Endometrium (tissue), 2 donors: ENCODE measurements around the gene MDM4.

ENCODE experiments used
- FAIRE-seq: peaks from 2 replicates; lab custom pipeline; 2012; peaks lifted over from hg19 to GRCh38; lab: Jason Lieb, UNC
- donor health status: control.
- donor health status: control.

Gene MDM4

DNA sequence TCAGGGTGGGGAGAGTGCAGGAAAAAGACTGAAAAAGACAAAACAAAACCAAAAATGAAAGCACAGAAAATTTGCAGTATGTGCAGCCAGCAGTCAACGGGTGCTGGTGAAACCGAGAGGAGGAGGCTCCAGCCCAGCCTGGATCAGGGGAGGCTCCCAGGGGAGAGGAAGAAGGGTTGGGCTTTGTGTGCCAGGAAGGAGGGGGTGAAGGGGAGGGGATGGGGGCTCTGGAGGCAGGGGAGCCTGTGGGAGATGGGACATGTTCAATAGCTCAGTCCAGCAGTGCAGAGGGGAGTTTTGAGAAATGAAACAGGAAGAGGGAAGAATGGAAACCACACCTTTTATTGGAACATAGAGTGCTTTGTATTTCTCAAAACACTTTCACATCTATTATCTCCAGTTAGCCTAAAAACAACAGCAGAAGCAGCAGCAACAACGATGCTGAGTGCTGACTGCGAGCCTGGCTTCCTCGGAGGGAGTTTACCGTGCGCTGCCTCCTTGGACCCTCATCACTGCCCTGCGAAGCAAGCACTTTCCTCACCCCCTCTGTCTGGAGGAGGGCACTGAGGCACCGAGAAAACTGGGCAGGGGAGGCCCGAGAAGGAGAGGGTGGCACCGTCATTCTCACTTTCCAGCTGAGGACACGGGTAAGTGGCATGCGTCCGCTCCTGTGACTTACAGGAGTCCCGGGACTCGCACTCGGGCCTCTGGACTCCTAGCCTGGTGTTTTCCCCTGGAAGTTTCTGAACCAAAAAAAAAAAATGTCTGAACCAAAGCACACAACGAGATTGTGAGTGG lies 62.9 kb downstream of the MDM4 start:
- no peak for FAIRE-seq

DNA sequence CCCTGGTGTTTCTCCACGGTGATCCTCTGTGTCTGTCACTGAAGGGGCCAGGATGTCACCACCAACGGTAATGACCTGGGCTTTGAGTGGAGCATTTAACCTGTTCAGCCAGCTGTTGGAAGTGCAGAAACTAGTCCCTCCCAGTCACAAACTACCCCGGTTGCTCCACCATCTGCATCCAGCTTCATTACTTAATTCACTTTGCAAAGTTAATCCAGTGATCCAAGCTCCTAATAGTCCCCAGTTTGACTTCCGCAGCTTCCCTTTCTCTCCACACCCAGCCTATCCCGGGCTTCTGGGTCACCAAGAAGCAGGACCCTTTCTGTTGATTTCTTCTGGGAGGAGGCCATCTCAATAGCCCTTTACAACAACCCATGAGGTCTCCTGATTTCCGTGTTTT lies 63.5 kb downstream of the MDM4 start:
- FAIRE-seq: no peak

DNA sequence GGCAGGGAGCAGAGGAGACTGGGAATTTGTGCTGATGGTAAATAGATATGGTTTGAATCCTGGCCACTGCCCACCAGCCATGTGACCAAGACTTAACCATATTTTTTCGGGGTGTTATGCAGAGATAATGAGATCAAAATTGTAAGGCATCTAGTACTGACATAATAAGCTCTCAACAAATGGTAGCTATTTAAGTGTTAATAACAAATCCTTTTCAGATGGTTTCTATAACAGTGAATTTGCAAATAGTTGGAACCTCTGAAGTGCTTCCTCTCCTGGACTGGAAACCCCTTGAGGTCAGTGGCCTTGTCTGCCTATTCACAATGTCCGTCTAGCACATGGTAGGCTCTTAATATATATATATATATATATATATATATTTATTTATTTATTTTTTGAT lies 64.7 kb downstream of the MDM4 start:
- FAIRE-seq: no peak

DNA sequence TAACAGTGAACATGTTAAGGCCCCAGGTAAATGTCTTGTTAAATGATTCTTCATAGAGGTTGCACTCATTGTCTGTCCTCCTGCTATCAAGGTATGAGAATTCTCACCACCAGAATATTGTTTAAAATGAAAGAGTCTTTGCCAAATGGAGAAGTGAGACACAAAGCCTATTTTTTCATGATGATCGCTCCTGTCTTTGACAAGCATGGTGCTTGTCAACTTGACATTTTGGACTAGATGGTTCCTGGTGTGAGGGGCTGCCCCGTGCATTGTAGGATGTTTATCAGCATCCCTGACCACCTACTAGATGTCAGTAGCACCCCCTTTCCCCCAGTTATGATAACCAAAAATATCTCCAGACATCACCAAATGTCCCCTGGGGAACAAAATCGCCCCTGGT lies 65.6 kb downstream of the MDM4 start:
- FAIRE-seq: no peak

DNA sequence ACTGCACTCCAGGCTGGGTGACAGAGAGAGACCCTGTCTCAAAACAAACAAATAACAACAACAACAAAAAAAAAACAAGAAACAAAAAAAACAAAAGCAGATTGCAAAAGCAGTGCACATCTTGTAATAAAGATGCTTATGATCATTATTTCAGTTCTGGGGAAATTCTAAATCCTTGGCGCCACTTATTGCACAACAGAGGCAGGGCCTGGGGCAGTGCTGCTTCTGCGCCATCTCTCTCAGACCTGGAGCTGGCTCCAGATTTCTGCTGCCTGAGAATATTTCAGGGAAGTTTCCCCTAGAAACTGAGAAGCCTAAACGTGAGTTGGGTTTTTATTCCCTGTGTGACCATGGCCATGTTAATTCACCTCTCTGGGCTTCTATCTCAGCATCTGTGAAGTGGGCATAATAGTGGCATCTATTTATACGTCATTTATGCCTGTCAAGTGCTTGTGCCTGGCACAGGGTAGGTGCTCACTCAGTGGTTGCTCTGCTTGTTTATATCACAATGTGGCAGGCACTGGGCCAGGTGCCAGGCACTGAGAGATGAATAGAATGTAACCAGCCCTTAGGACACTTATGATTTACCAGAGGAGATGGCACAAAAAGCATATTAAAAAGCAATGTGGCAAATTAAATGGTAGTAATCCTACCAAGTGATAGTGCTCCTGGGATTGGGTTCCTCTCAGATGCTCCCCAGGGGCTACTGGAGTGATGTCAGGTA lies 67.9 kb downstream of the MDM4 start:
- FAIRE-seq: no peak

DNA sequence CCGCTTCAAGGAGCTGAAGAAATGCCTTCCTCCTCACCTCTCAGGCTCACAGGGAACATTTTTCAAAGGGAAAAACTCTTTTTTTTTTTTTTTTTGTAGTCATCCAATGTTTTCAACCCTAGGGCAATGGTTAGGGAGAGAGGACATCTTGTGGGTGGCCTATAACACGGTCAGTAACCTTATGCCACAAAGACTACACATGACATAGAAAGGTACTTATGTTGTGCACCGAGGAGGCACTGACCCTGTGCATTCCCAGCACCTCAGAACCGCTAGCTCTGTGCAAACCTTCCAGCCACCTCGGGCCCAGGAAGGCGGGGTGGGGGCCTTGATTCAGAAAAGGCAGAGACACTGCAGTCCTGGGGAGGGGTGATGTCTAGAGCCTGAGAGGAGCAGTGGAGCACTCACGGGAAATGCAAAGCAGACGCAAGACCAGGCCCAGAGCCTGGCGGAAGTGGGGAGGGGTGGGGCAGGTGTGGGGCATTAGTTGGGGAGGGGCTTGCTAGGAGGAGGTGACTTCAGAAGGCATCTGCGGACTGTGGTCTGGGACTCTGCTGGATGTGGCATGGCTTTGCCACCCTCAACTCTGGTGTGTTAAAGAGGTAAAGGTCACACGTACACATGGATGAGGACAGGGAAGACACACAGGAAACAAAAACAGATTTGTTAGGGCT lies 68.6 kb downstream of the MDM4 start:
- FAIRE-seq: no peak

DNA sequence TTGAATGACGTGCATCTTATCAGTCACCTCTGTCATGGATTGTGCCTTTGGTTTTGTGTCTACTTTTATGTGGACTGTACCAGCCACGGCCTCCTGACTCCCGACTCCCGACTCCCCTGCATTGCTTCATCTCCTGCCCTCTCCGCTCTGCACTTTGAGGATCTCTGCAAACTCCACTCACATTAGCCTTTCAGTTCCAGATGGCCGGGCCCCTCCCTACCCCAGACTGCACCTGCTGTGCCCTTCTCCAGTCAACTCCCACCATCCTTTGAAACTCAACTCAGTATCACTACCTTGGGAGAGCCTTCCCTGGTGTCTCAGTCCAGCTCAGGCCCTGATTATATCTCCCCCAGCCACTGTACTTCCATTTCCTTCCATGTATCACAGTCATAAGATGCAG lies 71.4 kb downstream of the MDM4 start:
- FAIRE-seq: no peak

DNA sequence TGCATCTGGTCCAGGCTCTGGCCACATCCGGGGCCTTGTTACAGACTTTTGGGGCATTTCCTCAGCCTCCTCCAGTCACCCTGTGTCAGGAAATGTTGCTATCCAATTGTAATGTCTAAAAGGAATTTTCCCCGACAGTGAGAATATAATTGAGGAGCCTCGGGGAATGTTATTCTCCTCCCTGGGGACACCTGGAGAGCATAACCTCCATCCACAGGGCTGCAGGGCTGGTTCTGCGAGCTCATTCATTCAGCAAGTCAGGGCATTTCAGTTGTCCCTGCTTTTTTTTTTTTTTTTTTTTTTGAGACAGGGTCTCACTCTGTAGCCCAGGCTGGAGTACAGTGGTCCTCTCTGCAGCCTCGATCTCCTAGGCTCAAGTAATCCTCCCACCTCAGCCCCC lies 72.6 kb downstream of the MDM4 start:
- FAIRE-seq: no peak

DNA sequence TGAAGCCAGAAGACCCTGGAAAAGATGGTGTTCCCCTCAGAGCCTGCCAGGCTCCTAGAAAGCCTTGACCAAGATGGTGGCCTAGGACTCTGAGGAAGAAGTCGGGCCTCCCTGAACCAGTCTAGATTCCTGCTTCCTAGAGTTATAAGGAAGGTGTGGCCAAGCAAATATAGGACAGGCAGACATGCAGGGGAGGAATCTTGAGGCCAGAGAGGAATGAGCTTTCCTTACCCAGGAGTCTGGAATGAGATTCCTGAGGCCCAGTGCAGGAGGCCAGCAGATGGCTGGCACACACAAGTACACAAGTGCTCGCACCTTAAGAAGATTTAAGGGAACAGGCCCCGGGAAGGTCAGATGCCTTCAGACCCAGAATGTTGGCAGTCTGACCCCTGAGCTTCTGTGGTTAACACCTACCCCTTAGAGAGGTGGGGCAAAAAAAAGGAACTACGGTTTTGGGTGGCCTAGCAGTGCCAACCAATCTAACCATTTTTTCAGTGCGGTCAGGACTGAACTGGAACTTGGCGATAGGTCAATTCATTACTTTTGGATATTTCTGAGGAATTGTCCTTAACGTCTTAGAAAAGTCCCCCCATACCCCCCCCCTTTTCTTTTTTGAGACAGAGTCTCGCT lies 73.3 kb downstream of the MDM4 start:
- no peak for FAIRE-seq

DNA sequence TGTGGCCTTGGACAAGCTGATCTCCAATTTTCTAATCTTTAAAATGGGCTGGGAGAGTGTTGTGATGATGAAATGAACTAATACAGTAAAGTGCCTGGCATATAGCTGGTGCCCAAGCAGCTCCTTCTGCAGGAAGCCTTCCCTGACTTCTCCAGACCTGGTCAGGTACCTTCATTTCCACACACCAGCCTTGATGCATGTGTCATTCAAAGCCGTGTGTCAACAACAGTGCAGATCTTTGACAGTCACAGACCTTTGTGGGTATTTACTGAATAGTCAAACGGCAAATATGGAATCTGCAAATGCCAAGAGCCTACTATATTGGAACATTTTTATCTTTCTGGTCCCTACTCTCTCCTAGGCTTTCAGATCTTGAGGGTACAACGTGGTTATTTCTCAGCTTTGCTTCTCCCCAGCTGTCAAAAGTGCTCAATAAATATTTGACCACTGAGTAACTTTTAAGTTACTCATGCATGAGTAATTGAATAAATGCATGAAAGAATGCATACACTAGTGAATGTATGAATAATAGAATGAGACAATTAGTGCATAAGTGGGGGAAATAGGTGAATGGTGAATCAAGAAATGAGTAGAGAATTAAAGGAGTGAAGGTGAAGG lies 75.4 kb downstream of the MDM4 start:
- no peak for FAIRE-seq

DNA sequence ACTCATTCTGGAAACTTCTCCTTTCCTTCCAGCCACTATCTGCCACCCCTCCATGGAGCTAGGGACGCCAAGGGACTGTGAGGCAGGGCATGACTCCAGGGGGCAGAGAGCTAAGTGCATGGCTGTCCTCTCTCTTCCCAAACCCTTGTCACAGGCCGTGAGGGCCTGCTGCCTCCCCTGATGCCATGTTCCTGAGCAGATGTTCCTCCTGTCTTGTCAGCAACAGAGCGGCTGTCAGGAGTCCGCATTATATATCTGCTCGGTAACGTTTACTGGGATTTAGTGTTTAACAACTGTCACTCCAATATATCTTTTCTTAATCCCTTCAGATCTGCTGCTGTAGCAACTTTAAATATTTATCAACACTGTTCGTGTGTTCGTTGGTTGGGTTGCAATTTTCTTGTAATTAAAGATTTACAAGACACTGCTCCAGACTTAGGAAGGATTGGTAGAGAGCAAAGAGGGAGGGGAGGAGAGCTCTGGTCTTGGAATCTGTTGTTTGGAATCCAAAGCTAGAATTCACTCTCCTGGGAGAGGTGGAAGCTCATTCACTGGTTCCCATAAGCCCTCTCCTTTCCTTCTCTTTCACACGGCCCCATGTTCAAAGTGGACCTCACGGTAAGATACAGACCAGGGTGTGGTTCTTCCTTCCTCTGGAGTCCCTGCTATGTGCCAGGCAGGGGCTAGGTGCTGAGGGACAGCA lies 76.2 kb downstream of the MDM4 start:
- FAIRE-seq: no peak

DNA sequence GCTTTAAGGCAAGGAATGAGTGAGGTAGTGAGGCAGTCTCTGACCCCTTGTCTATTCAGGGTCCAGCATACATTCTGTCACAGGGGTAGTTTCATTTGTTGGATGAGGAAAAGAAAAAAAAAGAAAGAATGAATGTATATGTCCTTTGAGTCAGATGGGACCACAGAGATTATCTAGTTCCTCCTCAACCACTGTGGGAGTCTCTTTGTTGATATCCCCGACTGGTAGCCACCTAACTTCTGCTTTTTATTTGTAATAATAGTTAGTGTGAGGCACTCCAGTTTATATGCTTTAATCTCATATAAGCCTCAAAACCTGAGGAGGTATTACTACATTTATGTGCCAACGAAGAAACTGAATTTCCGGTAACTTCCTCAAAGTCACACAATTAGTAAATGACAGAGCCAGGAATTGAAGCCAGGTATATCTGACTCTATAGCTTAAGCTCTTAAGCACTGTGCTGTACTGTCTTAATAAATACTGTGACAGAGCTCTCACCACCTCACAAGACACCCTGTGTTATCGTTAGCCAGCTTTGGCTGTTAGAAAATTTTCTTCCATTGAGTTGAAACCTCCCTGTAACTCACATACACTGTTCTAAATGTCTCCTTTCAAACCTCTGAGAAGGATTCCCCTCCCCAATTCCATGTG lies 82.2 kb downstream of the MDM4 start:
- no peak for FAIRE-seq

DNA sequence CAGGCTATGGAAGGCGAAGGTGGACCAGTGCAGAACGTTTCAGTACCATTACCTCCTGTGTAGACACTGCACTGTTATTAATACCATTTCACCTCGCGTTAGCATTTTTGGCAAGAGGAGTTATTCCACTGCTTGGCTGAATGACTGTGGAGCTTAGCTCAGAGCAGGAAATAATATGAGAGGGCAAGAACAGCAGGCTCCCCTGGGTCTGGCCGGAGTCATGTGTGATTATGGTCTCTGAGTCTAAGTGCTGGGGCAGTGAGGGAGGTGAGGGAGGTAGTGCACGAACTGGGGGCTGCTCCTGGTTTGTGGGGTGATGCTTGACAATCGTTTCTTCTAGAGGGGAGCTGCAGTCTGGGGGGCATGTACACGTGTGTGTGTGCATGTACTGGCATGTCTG lies 82.9 kb downstream of the MDM4 start:
- FAIRE-seq: no peak

DNA sequence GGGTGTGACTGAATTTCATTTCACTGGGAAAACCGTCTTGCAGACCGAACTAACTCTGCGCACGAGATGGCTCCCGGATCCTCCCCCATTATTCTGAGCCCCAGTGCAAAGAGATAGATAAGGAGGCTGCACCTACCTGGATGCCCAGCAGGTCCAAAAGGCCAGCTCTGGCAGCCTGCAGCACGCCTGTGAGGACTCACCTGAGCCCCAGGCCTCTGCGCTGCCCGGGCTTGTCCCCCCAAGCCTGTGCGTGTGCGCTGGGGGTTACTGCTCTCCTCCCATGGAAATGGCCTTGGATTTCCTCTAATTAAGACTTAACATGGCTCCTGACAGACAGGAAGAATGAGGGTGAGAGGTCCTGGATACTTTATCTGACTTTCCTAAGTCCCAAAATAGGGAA lies 83.4 kb downstream of the MDM4 start:
- FAIRE-seq: no peak

DNA sequence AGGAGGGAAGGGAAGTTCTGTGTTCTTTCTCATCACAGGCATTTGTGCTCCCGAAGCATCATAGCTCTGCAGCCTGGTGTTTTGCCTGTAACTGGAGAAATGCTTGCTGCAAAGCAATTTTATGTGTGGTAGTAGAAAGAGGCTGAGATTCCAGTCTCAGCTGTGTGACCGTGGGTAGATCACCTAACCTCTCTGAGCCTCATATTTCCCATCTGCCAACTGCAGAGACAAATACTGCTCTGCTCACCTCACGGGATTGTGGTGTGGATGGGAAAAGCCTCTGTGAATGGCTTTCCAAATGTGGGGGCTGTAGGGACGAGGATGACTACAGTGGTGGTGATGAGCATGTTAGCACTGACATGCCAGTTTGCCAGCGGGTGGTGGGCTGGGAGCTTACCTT lies 84.0 kb downstream of the MDM4 start:
- FAIRE-seq: no peak

DNA sequence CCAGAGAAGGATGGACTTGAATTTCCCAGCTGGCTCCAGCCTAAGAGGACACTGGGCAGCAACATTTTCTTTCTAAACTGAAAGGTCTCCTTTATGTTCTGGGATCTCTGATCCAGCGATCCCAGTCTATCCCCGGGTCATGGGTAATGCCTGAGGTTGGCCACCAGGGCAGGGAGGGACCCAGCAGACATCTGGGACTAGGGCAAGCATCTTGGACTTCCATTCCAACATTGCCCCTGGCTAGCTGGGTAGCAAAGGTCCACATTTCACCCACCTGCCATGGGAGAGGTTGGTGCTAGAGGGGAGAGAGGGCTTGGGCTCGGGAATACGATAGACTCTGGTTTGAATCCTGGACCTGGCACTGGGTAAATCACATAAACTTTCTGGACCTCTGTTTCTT lies 84.8 kb downstream of the MDM4 start:
- FAIRE-seq: no peak

DNA sequence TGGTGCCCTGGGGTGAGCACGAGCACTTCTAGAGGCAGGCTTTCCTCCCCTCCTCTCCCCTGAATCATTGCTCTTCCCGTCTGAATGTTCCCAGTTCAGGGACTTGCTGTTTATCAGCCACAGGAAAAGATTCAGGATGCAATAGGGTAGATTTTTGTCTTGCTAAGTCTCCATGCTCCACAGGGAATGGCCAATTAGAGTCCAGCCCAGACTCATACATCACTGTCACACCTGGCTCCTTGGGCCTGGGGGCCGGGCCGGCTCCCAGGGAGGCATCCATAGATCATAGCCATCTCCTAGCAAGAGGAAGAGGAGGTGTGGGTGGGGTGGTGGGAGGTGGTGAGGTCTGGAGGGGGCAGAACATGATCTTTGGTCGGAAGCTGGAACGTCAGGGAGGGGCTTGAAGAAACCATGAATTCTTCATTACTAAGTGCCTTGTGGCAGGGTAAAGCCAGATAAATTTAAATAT lies 85.9 kb downstream of the MDM4 start:
- no peak for FAIRE-seq

DNA sequence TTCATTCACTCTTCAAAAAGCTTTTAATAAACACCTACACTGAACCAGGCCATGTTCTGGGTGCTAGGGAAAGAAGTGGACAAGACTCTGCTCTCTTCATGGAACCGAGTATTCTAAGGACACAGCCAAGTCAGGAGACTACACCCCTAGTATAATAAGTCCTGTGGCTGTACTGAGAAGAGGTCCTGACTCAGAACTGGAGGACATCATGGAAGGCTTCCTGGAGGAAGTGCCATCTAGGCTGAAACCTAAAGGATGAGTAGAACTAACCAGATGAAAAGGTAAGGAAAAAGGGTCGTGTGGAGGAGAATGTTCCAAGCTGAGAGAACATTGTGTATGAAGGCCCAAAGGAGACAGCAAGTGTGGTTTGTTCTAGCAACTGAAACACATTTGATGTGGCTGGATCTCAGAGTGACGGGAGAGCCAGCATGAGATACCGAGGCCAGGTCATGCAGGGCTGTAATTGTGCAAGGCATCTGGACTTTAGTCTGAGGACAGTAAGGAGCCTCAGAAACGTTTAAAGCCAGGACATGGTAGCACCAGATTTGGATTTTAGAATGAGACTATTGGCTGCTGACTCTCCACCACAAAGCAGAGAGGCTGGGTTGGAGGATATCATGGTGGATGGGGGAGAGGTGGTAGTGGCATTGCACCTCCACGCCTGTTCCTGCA lies 86.8 kb downstream of the MDM4 start:
- no peak for FAIRE-seq

DNA sequence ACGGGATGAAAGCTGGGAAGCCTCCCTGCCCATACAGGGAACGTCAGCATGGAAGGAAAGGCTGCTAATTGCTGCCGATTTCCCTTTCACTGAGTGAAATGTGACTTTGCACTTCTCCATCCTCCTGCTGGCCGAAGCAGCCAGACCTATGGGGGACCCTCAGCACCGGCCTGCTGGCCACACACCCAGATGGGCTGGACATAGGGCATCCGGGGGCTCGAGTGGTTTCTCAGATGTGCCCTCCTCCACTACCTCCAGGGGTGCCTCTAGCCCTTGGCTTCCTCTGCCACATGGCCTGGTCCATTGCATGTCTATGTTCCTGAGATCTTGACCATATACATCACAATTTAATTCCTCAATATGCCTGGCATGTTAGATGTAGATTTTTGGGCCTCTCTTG lies 89.6 kb downstream of the MDM4 start:
- FAIRE-seq: no peak
